CD4-positive, alpha-beta T cell treated with Interleukin-1 beta for 1 hour (primary cell): ENCODE data around the gene LPO.

ENCODE experiments used
- DNase-seq, 2 donors: peaks; one replicate each; pipeline ENCODE4 v3.0.0-alpha.2; 2020 to 2022

The LPO gene

DNA sequence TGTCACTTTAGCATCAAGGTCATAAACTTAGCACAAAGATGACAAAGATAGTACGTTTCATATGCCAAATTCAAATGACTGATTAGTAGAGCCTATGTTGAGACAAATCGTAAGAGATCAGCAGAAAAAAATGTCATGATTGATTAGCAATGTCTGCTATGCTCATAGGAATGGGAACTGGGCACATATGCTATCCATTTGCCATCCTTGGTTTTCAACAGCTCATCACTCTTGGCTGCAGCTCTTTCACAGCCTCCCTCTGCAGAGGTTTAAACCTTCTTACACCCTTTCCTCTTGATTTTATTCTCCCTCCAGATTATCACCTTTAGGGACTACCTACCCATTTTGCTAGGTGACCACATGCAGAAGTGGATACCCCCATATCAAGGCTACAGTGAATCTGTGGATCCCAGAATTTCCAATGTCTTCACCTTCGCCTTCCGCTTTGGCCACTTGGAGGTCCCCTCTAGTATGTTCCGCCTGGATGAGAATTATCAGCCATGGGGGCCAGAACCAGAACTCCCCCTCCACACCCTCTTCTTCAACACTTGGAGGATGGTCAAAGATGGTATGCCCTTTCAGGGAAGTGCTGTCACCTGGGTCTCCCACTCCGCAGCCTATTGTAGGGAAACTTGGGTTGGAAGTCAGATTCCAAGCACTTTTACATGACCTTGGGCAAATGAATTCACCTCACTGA is 26.2 kb downstream of the LPO start:
- no peak for DNase-seq

GRCh38 chr17:58265271-58265670 is 26.9 kb downstream of the LPO start:
- no peak for DNase-seq

- DNase-seq: no peak
Observed at GRCh38 chr17:58265902-58266875, 27.8 kb downstream of the LPO start.

- no peak for DNase-seq
Observed at GRCh38 chr17:58267347-58268324, 29.3 kb downstream of the LPO start.

GRCh38 chr17:58268326-58268725 is 29.9 kb downstream of the LPO start:
- no peak for DNase-seq

GRCh38 chr17:58268774-58269556 is 30.6 kb downstream of the LPO start:
- DNase-seq: no peak

- no peak for DNase-seq
Observed at GRCh38 chr17:58269557-58270291, 31.3 kb downstream of the LPO start.

DNA sequence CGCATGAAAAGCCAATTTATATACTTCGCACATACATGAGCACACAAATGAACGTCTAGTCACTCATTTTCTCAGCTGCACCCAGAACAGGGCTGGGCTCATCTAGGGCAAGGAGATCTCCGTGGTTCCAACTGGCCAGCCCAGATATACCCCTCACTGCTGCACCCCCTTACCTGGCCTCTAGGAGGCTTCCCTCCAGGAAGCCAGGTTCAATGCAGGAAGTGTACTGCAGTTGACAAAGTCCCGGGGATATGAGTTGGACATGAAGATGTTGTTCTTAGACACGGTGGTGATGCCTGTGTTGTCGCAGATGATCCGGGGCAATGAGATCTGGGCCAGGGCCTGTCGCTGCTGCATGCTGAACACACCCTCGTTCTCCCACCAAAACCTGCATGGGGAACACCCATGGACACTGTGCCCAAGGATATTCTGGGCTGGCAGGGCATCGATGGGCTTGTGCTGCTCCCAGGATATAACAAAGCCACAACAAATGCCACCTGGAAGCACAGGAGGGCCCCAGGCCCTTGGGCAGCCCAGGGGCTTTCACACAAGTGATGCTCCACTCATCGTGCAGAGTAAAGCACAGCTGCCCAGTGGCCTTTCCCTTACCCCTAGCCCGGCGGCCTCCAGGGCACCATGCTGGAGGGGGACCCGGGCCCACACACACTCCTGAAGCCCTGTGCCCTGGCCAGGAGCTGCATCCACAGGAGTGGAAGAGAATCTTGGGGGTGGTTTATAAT is 32.3 kb downstream of the LPO start:
- DNase-seq: no peak

GRCh38 chr17:58271216-58271931 is 33.0 kb downstream of the LPO start:
- DNase-seq: no peak

DNA sequence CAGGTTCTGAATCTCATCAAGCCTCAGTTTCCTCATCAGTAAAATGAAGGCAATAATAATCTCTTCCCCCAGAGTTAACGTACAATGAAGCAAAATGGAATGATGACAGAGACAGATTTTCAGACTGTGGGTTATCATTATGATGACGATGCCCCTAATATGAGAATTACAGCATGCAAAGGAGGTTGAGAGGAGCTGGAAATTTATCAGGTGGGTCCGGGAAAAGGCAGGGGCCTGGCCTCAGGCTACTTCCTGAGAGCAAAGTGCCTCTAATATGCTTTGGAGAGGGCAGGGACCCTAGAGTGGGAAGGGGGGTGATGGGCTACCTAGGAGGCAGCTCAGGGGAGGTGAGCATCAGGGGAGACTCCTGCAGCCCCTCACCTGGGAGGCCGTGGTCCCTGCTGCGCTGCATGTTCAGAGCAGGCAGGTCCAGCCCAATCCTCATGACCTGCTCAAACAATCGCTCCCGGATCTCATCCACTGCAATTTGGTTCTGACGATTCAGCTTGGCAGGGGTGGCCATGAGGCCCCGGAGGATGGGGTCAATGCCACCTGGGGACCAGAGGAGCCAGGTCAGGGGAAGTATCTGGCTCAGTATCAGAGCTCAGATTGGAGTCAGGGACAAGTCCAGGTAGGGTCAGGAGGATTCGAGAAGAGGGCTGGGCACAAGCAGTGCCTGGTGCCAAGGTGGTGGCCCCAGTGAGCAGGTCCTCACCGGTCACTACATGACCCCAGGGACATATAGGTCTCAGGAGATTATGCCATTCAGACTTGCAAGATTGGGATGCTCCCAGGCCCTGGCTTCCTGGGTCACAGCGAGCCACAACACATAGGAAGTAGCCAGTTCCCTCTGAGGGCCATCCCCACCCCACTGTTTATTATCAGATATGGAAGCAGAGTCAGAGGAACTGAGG is 34.2 kb downstream of the LPO start:
- DNase-seq: no peak

DNA sequence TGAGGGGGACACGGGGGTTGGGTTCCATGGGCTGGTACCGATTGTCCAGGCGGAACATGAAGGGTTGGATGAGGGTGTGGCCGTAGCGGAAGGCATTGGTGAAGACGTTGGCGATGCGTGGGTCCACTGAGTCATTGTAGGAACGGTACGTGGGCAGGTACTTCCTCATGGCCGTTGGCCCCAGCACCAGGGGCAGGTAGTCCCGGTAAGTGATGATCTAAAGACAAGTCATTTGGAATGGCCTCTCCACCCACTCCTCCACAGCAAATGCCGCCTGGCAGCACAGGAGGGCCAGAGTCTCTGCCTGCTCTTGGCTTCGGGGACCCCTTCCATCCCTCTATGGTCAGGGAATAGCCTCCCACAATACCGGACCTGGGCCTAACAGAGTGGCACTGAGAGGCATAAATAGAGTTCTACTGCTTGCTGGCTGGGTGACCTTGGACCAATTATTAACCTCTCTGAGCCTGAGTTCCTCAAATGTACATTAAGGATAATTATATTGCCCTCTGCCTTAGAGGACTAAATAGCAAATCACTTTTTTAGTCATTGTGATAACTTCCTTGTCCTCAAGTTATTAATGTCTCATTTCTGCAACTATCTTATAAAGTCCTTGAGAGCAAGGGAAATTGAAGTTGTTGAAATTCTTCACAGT is 35.2 kb downstream of the LPO start:
- no peak for DNase-seq

- DNase-seq: no peak
Observed at GRCh38 chr17:58275417-58275816, 37.0 kb downstream of the LPO start.

DNA sequence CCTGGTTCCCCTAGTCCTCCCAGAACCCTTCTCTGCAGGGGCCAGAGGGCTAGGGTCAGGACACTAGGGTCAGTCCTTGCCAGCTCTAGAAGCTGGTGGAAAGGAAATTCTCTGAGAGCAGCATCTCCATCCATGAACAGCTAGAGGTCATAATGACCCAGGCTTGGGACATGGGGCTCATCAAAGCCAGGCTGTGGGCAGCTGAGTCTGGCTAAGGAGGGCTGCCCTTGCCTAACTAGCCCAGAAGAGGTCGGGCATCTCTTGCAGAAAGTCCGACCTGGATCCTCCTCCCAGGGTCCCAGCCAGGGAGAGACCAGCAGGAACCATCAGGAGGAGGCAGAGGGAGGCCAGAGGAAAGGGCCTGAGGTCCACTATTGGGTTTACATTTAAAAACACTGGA is 38.0 kb downstream of the LPO start:
- no peak for DNase-seq

- DNase-seq: peak in 1 of 2 donors; percentile 34
Observed at GRCh38 chr17:58277107-58277801, 38.9 kb downstream of the LPO start.

DNA sequence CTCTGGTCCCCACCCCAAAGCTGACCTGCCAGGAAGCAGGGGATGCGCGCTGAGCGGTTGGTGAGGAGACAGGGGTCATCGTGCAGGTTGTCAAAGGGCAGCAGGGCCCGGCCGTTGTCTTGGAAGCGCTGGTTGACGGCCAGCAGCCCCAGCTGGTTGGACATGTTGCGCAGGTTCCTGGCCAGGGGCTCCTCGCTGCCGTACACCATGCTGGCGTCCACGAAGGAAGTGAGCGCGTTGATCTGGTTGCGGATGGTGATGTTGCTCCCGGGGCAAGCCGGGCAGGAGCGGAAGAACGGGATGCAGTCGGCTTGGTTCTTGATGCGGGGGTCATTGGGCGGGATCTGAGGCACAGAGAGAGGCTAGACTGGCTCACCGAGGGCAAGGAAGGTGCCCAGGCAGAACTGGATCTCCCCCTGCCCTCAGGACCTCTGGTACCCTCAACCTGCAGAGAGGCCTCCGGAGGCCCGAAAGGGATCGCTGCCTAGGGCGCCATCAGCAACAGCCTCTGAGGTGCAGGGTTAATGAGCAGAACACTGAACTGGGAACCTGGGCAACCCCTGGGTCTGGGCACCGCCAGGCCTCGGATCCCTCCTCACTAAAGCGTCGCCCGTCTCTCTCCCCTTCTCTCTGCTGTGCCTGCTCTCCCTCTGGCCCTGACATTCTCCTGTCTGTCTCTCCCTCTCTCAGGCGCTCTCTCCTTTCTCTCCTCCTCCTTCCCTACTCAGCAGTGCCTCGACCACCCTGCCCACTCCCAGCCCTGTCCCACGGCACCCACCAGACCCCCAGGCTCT is 39.6 kb downstream of the LPO start:
- DNase-seq: no peak

GRCh38 chr17:58278661-58279015 is 40.3 kb downstream of the LPO start:
- DNase-seq: no peak
